Hepatocyte (in vitro differentiated cells): ENCODE data around the gene PDE7B. TPM values are rescaled to one million over a fixed set of nuclear protein-coding genes. Genes with fewer than 3 reads are reported as not detected.
"Not testable (repeated sequence)": the region's sequence is repeated elsewhere in the genome, so short reads cannot be mapped to it uniquely, and the experiment has no call there.

Source experiments
- DNase-seq: peaks from one replicate; pipeline ENCODE4 v3.0.0-alpha.2; 2016; ENCODE audit warnings: low spot score
- H2AFZ ChIP-seq: fragments of 200-600 bp; sonication (generic); 2 replicates; pipeline ENCODE4 v1.6.0; 2016; ENCODE audit warnings: antibody characterized with exemption, mild to moderate bottlenecking
- H3K27ac ChIP-seq: fragments of 200-600 bp; sonication (generic); 2 replicates; pipeline ENCODE4 v1.5.1; 2016; ENCODE audit warnings: mild to moderate bottlenecking
- H3K27me3 ChIP-seq: fragments of 200-600 bp; sonication (generic); 2 replicates; pipeline ENCODE4 v1.6.1; 2016
- H3K36me3 ChIP-seq: fragments of 200-600 bp; sonication (generic); replicated peaks from 2 replicates; pipeline ENCODE4 v1.5.1; 2016; ENCODE audit warnings: low read depth; ENCODE audit not compliant: insufficient read depth
- H3K4me1 ChIP-seq: fragments of 200-600 bp; sonication (generic); 2 replicates; pipeline ENCODE4 v1.5.1; 2016; ENCODE audit warnings: mild to moderate bottlenecking, moderate library complexity; ENCODE audit not compliant: insufficient read depth
- H3K4me2 ChIP-seq: fragments of 200-600 bp; sonication (generic); 2 replicates; pipeline ENCODE4 v1.6.0; 2016
- H3K4me3 ChIP-seq: fragments of 200-600 bp; sonication (generic); 2 replicates; pipeline ENCODE4 v1.5.1; 2016; ENCODE audit warnings: mild to moderate bottlenecking
- H3K79me2 ChIP-seq: fragments of 200-600 bp; sonication (generic); 2 replicates; pipeline ENCODE4 v1.6.0; 2017; ENCODE audit warnings: mild to moderate bottlenecking
- H3K9me2 ChIP-seq: fragments of 200-600 bp; sonication (generic); replicated peaks from 2 replicates; pipeline ENCODE4 v1.6.0; 2017; ENCODE audit warnings: mild to moderate bottlenecking; ENCODE audit not compliant: insufficient read depth
- H3K9me3 ChIP-seq: fragments of 200-600 bp; sonication (generic); 2 replicates; pipeline ENCODE4 v1.5.1; 2016; ENCODE audit warnings: low read depth, mild to moderate bottlenecking
- H4K20me1 ChIP-seq: fragments of 200-600 bp; sonication (generic); 2 replicates; pipeline ENCODE4 v1.6.0; 2016; ENCODE audit warnings: mild to moderate bottlenecking; ENCODE audit not compliant: insufficient read depth, poor library complexity, severe bottlenecking
- EZH2 ChIP-seq: fragments of 200-600 bp; sonication (generic); IDR thresholded peaks from 2 replicates; pipeline ENCODE4 v1.6.1; 2016; ENCODE audit warnings: antibody characterized with exemption, mild to moderate bottlenecking, borderline replicate concordance
- EZH2phosphoT487 ChIP-seq: fragments of 200-600 bp; sonication (generic); IDR thresholded peaks from one replicate; pipeline ENCODE4 v1.6.1; 2018; ENCODE audit warnings: antibody characterized with exemption, mild to moderate bottlenecking, low read depth, moderate library complexity; ENCODE audit not compliant: unreplicated experiment, severe bottlenecking
- WGBS: methylation state at CpG from one replicate; pipeline ENCODE4 v1.1.6; 2016; ENCODE audit warnings: low lambda C conversion rate; ENCODE audit errors: missing lambda C conversion rate; 5-methylcytosine and 5-hydroxymethylcytosine counted together
- polyA plus RNA-seq: library from polyadenylated mRNA; unstranded; fragments of >200 nt; fragmentation: Nextera tagmentation; extraction: Ambion mirVana; gene quantifications from 2 replicates; pipeline ENCODE4 v1.2.1, GENCODE V29; 2016
- total RNA-seq: library from RNA; depleted of rRNA; stranded (reverse); fragments of >200 nt; gene quantifications from 2 replicates; pipeline ENCODE4 v1.2.3, GENCODE V29; 2014
- TF ChIP-seq, protein P1 (sequence below): fragments of 200-600 bp; sonication (generic); IDR thresholded peaks from 2 replicates; pipeline ENCODE4 v1.5.1; 2016; ENCODE audit warnings: antibody characterized with exemption, mild to moderate bottlenecking; ENCODE audit not compliant: poor library complexity

PDE7B gene
- total and polyA plus RNA-seq, 2 experiments from 2014 or later: 3.4 to 7.2 TPM

- peak overlapping the region; percentile 2 for H3K27ac ChIP-seq
- no peak overlapping the region for H3K4me3 ChIP-seq
- WGBS: 26% methylated on average over 3 of the region's 3 CpGs
- H3K9me3 ChIP-seq: no peaks in the 10 kb centered on the region
- H3K36me3 ChIP-seq: no peaks in the 10 kb centered on the region
- no peaks in the 10 kb centered on the region for H3K9me2 ChIP-seq
- H4K20me1 ChIP-seq: no peaks in the 10 kb centered on the region
- no peak for DNase-seq
- no peaks in the 10 kb centered on the region for H3K27me3 ChIP-seq
- TF ChIP-seq EZH2phosphoT487: no peak
- no peak for TF ChIP-seq EZH2
- TF ChIP-seq, protein P1, sequence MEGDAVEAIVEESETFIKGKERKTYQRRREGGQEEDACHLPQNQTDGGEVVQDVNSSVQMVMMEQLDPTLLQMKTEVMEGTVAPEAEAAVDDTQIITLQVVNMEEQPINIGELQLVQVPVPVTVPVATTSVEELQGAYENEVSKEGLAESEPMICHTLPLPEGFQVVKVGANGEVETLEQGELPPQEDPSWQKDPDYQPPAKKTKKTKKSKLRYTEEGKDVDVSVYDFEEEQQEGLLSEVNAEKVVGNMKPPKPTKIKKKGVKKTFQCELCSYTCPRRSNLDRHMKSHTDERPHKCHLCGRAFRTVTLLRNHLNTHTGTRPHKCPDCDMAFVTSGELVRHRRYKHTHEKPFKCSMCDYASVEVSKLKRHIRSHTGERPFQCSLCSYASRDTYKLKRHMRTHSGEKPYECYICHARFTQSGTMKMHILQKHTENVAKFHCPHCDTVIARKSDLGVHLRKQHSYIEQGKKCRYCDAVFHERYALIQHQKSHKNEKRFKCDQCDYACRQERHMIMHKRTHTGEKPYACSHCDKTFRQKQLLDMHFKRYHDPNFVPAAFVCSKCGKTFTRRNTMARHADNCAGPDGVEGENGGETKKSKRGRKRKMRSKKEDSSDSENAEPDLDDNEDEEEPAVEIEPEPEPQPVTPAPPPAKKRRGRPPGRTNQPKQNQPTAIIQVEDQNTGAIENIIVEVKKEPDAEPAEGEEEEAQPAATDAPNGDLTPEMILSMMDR: no peak
- H3K79me2 ChIP-seq: no peaks in the 10 kb centered on the region
- H3K4me1 ChIP-seq: peaks cover 7% of the 10 kb centered on the region
- H2AFZ ChIP-seq: no peak overlapping the region
- peak overlapping the region; percentile 19 for H3K4me2 ChIP-seq
Observed at GRCh38 chr6:136137008-136137692, 285.6 kb downstream of the PDE7B start.

DNA sequence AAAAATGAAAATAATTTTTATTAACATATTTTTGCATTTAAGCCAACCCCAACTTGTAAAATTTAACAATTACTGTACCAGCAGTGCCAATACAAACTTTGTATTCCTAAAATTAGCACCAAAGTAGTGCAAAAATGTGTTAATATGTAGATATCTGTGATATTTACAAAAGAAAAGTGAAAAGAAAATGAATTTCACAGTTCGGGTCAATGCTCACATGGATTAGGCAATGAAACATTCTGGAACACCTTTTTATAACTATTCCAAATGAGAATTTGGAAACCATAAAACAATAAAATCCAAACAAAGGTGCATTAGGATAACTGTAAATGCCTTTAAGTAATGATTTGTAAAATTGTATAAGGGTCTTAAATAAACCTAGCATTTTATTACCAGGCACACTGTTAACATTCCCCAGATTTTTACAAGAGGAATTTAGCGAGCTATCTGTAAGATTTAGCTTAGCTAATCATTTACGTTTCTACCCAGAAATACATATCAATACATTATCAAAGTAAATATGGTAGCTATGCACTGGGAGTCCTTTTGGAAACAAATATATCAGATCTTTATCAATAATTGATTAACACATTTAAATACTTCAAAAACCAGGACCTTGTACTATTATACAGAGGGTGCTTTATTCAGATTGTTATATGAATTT, 286.4 kb downstream of the PDE7B start:
- TF ChIP-seq EZH2phosphoT487: no peak
- TF ChIP-seq, protein P1: no peak
- TF ChIP-seq EZH2: no peak
- Histone ChIP-seq H3K79me2 (no peaks in the 10 kb centered on the region), H3K9me2 (no peaks in the 10 kb centered on the region), H3K27ac (peak overlapping the region; percentile 2), H3K36me3 (no peaks in the 10 kb centered on the region), H3K4me1 (peaks cover 7% of the 10 kb centered on the region), H3K27me3 (no peaks in the 10 kb centered on the region), H3K4me3 (no peak overlapping the region), H2AFZ (no peak overlapping the region), H3K9me3 (no peaks in the 10 kb centered on the region), H3K4me2 (peak overlapping the region; percentile 19), H4K20me1 (no peaks in the 10 kb centered on the region)
- DNase-seq: no peak
- WGBS: 21% methylated on average over 3 of the region's 3 CpGs

GRCh38 chr6:136139111-136139510, 287.6 kb downstream of the PDE7B start:
- DNase-seq, H3K9me3 ChIP-seq, H3K27ac ChIP-seq, H3K79me2 ChIP-seq, H3K9me2 ChIP-seq, H3K4me2 ChIP-seq, H4K20me1 ChIP-seq, H2AFZ ChIP-seq, H3K4me3 ChIP-seq, H3K36me3 ChIP-seq, H3K27me3 ChIP-seq, H3K4me1 ChIP-seq: not testable (repeated sequence)
- WGBS: 92% methylated on average over 6 of the region's 6 CpGs

GRCh38 chr6:136144251-136145023, 292.9 kb downstream of the PDE7B start:
- no peak overlapping the region for H3K4me2 ChIP-seq
- no peak for DNase-seq
- H3K9me3 ChIP-seq: no peaks in the 10 kb centered on the region
- H3K4me3 ChIP-seq: no peak overlapping the region
- H3K4me1 ChIP-seq: peaks cover 5% of the 10 kb centered on the region
- no peaks in the 10 kb centered on the region for H4K20me1 ChIP-seq
- no peaks in the 10 kb centered on the region for H3K27me3 ChIP-seq
- no peaks in the 10 kb centered on the region for H3K36me3 ChIP-seq
- no peak overlapping the region for H3K27ac ChIP-seq
- no peak overlapping the region for H2AFZ ChIP-seq
- H3K79me2 ChIP-seq: no peaks in the 10 kb centered on the region
- TF ChIP-seq, protein P1: no peak
- TF ChIP-seq EZH2phosphoT487: no peak
- H3K9me2 ChIP-seq: no peaks in the 10 kb centered on the region
